NCI-H1436 (cell line): ENCODE measurements around the gene DENND6A.
"Not testable (repeated sequence)": the region's sequence is repeated elsewhere in the genome, so short reads cannot be mapped to it uniquely, and the experiment has no call there.

Experiments used
- DNase-seq: peaks from one replicate; lab custom pipeline; 2025; lab: John Stamatoyannopoulos, UW

The DENND6A gene

DNA sequence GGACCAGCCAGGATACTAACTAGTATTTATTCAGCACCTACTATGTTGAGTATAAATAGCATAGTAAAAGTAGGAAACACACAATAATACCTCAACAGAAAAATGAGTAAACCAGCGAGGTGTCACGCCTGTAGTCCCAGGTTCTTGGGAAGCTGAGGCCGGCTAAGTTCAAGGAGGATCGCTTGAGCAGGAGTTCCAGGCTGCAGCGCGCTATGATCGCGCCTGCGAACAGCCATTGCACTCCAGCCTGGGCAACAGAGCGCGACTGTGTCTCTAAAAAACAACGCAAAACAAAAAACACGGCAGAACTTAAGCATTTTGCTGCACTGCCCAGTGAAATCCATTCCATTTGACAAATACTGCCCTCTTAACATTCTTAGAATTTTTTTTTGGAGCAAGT, 1.3 kb upstream of the DENND6A start:
- DNase-seq, result no peak

DNA sequence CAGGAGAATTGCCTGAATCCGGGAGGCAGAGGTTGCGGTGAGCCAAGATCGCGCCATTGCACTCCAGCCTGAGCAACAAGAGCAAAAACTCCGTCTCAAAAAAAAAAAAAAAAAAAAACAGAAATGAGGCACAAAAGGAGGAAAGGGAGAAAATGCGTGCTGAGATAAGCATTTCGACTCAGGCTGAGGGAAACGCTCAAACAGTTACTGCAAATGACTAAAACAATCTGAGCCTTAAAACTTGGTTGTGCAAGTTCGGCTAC, 813 bp downstream of the DENND6A start:
- DNase-seq, result not testable (repeated sequence)

GRCh38 chr3:57691411-57692132, 1.3 kb downstream of the DENND6A start:
- no peak for DNase-seq

- no peak for DNase-seq
Measured at GRCh38 chr3:57689367-57690053, 3.4 kb downstream of the DENND6A start.

- DNase-seq, result no peak
Measured at GRCh38 chr3:57688291-57688690, 4.6 kb downstream of the DENND6A start.

DNA sequence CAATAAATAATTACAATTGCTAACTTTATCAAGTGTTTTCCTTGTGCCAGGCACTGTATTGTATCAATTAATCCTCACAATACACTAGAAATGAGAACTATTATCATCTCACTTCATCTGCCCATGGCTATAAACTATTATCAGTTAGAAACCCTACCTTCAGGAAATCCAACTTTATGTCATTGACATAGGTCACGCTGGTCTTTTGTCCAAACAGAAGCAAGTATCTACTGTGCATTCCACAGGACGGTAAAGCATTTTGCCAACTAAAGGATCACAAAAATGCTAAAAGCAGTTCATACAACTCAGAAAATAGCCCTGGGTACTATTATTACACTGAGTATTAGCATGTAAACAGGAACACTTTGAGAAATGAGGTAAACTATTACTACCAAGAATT, 9.6 kb downstream of the DENND6A start:
- no peak for DNase-seq

GRCh38 chr3:57682284-57682683, 10.6 kb downstream of the DENND6A start:
- no peak for DNase-seq

DNA sequence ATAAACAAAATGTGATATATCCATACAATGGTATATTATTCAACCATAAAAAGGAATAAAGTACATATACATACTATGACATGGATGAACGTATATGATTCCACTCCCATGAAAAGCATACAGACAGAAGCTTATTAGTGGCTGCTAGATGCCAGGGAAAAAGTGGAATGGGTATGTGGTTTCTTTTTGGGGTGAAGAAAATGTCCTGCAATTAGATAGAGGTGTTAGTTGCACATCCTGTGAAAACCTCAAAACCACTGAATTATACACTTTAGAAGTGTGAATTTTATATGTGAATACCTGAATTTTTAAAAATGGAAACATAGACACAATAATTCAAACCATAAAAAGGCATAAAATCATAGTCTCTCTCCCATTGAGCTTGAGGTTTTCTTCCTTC, 11.2 kb downstream of the DENND6A start:
- no peak for DNase-seq

DNA sequence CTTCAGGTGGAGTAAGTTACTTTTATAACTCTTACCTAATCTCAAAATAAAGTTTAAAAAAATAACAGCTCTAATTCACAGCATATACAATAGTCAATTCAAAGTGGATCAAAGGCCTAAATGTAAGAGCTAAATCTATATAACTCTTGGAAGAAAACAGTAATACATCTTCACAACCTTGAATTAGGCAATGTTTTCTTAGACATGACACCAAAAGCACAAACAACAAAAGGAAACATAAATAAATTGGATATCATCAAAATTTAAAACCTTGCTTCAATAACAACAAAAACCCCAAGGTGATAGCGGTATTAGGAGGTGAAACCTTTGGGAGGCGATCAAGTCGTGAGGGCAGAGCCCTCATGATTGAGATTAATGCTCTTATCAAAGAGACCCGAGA, 12.8 kb downstream of the DENND6A start:
- DNase-seq, result no peak

GRCh38 chr3:57675530-57675929, 17.3 kb downstream of the DENND6A start:
- no peak for DNase-seq

DNA sequence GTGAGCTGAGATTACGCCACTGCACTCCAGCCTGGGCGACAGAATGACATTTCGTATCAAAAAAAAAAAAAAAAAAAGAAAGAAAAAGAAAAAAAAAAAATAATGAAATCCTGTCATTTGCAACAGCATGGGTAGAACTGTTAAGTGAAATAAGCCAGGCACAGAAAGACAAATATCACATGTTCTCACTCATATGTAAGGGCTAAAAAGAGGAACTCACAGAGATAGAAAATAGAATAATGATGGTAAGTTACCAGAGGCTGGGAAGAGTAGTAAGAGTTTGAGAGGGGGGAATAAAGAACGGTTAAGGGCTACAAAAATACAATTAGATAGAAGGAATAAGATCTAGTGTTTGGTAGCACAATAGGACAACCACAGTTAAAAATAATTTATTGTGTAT, 19.7 kb downstream of the DENND6A start:
- DNase-seq, result no peak

GRCh38 chr3:57670543-57670942, 22.3 kb downstream of the DENND6A start:
- no peak for DNase-seq

GRCh38 chr3:57661404-57661803, 31.5 kb downstream of the DENND6A start:
- DNase-seq, result no peak

- DNase-seq, result no peak
Measured at GRCh38 chr3:57659806-57660439, 33.0 kb downstream of the DENND6A start.

DNA sequence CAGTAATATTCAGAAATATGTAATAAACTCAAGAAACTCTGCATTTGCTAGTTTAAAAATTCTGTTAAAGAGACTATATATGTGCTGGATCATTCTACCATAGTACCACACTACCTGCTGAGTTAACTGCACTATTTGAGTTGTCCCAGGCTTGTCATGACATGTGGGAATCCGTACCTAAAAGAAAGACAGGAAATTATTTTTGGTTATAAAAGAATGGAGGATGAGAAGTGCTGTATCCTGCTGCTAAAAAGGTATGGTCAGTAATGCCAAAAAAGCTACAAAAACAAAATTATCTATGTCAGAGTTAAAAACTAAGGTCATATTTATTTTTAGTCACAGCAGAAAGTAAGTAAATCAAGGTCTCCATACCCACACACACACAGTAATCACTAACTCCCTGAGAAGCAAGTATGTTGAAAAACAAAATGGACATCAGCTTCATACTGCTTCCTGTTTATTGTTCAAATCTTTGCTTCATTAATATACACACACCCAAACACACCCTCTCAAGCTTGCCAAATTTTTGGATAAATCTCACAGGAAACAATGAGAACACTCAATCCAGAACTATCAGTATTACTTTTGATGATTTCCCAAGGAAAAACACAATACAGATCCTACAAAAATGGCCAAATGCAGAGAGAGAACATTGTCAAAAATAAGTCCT, 33.7 kb downstream of the DENND6A start:
- DNase-seq, result no peak

GRCh38 chr3:57658536-57658935, 34.3 kb downstream of the DENND6A start:
- DNase-seq, result no peak

DNA sequence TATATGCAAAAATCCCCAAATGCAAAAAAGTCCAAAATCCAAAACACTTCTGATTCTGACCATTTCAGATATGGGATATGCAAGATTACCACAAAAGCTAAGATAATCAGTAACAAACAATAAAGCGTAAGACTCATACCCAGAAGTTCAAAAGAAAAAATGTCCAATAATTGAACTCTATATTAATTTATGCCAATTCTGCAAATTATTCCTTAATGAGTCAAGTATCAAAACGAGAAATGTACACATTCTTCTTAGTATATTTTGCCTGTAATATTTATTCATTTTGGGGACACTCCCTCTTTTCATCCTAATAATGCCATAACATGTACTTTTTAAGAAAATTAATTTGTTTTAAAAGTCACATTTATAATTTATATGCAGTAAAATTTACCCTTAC, 37.1 kb downstream of the DENND6A start:
- no peak for DNase-seq

DNA sequence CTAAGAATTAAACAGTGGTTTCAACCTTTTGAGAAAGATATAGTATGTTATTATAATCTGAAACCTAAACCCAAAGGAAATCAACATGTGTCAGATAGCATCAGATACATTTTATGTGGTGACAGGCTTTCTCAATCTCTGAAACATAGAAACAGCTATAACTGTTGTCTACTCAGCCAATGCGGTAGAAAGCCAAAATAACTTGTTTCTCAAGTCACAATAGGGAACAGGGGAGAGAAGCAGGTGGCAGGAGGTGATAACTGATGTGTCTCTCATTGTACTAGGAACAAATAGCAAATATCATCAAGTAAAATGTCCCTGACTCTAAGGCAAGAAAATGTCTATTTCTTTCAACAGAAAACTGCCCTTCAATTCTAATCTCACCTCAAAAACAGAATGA, 38.6 kb downstream of the DENND6A start:
- DNase-seq, result no peak

DNA sequence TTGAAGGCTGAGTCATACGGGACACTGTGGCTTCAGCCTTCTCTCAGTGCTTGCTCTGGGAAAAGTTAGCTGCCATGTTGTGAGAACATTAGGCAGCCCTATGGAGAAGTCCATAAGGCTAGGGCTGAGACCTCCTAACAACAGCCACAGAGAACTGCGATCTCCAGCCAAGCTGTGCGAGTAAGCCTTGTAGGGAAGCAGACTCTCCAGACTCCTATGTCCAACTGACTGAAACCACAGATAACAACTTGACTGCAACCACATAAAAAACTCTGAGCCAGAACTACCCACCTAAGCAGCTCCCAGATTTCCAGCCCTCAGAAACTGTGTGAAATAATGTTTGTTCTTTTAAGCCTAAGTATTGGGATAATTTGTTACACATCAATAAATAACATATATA, 40.7 kb downstream of the DENND6A start:
- no peak for DNase-seq

DNA sequence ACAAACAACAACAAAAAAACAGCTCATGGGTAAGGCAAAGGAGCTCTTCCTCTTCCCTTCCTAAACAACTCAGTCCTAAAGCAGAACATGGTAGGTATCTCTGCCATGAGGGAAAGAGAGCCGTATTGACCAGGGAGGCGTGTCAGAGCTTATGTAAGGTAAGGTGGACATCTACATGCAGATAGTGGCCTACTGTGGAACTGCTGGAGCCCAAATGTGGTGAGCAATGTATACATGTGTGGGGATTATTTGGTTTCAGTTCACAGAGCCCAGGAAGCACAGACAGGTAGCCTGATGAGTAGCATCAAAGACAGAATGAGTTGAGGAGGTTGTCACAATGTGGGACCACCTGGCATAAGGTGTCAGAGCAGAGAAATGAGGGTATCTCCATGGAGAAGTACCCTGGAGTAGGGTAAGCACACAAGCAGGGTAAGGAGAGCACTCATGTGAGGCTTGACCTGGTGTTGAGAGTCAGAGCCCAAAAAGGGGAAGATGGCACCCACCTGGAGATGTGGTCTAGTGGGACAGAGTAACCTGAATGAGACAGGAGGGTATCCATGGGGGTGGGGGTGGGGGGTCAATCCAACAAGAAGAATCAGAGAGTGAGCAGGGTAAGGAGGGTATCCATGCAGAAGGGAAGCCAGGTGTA, 45.5 kb downstream of the DENND6A start:
- DNase-seq, result no peak

DNA sequence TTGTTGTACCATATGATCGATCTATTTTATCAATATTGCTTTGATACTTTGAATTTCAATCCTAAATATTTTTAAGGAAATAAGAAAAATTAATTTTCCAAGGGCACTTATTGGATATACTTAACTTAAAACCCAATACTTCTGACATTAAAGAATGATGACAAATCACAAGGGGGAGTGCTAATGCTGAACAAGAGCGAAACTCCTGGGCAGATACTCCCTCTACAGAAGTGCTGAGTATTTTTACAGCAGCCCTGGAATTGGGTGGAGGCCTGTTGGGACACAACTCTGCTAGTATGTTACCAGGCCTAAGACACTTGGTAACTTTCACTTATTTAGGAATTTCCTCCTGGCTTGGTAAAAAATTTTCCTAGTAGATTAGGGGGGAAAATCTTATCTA, 46.2 kb downstream of the DENND6A start:
- DNase-seq, result no peak

GRCh38 chr3:57644740-57645139, 48.1 kb downstream of the DENND6A start:
- no peak for DNase-seq

- DNase-seq, result no peak
Measured at GRCh38 chr3:57637391-57637790, 55.5 kb downstream of the DENND6A start.
